GM18499 (cell line): ENCODE data around the gene PDHX.
"Not testable (repeated sequence)": the region's sequence is repeated elsewhere in the genome, so short reads cannot be mapped to it uniquely, and the experiment has no call there.

Experiments used
- ATAC-seq: cut with Tn5 transposase; IDR thresholded peaks from one replicate; pipeline ENCODE4 v1.9.1; 2021; ENCODE audit warnings: moderate number of reproducible peaks; ENCODE audit not compliant: insufficient read depth, unreplicated experiment

Gene PDHX

DNA sequence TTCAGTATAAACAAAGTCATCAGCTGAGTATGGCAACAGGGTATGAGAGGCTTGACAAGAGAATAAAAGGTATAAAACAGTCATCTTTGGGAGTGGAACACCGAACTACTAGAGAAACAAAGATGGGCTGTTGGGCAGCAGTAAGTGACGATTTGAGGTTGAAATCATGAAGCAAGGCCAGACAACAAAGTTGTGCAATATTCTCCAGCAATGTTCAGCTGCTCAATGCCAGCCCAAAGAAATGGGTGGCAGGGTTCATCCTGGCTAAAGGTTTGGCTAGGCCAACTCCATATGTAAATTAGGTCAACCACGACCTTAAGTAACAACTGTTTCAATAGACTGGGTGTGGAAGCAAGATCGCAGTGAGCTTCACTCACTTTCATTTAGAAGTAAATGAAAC, 6.5 kb upstream of the PDHX start:
- no peak for ATAC-seq

DNA sequence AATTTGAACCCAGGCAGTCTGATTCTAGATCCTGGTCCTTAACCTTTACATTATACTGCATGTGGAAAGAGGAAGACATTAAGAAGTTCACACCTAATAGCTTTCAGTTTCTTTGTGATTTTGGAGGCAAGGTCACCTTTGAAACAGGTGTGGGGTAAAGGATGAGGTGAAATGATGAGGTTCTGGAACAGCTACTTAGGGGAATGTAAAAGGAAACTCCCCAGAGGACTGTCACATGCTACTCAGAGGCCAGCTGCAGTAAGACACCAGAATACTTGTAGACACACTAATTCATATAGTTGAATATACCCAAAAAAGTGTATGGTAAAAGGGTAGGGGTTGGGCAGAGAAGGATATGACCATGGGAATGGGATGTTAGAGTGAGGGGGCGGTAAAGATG, 5.6 kb upstream of the PDHX start:
- ATAC-seq, result no peak

DNA sequence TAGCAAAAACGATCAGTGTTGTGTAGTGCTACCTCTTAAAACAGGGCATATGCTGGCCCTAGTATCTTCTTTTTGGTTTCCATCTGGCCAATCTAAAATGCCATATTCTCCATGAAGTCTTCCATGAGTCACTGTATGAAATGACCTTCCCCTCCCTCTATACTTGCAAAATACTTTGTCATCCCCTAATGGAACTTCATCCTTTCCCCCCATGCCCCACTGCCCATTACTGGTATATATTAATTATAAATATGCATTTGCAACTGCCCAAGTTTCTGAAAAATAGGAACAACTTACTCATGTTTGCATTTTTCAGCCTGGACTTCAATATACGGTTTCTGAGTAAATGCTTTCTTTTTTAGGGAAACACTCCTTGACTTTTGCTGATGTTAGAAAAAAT, 4.7 kb upstream of the PDHX start:
- ATAC-seq, result no peak

DNA sequence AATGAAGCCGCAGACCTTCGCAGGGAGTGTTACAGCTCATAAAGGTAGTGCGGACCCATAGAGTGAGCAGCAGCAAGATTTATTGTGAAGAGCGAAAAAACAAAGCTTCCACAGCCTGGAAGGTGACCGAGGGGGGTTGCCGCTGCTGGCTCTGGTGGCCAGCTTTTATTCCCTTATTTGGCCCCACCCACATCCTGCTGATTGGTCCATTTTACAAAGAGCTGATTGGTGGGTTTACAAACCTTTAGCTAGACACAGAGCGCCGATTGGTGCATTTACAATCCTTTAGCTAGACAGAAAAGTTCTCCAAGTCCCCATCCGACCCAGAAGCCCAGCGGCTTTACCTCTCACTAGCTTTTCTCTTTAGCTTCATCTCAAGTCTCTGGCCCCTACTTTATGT, 2.9 kb upstream of the PDHX start:
- not testable (repeated sequence) for ATAC-seq

DNA sequence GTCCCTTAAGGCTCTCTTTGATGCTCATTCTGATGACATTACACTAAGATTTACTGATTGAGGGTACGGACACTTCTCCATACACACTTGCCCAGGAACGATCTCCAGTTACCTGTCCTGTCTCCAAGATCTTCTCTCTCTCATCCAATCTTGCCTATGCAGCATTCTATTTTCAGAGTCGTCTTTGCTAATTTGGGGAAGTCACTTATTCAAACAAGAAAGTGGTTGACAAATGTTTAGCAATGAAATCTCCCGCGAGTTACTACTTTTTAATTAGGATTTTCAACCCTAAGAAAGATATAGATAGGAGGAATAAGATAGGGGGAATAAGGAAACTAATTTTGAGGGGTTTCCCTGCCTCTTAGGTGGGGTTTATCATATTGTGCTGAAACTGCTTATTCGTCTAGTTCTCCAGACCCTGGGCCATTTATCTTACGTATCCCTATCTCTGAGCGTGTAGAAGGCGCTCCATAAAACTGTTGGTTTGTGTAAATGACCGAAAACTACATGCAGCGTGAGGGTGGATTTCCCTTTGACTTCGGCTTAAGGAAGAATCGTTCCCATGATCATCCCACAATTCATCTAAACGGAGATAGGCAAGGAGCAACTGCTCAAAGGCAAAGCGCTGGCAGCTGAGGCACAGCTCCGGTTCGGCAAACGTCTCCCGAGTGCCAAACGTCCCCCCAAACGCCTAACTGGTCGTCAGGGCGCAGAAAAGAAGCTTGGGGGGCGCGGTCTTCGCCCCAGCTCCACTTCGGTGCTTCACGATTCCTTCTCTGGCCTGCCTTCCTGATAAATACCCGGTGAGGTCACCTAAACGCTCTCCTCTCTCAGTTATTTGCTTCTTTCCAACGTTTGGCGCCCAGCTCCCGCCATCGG, 1.0 kb upstream of the PDHX start:
- ATAC-seq, result peak; percentile 9

DNA sequence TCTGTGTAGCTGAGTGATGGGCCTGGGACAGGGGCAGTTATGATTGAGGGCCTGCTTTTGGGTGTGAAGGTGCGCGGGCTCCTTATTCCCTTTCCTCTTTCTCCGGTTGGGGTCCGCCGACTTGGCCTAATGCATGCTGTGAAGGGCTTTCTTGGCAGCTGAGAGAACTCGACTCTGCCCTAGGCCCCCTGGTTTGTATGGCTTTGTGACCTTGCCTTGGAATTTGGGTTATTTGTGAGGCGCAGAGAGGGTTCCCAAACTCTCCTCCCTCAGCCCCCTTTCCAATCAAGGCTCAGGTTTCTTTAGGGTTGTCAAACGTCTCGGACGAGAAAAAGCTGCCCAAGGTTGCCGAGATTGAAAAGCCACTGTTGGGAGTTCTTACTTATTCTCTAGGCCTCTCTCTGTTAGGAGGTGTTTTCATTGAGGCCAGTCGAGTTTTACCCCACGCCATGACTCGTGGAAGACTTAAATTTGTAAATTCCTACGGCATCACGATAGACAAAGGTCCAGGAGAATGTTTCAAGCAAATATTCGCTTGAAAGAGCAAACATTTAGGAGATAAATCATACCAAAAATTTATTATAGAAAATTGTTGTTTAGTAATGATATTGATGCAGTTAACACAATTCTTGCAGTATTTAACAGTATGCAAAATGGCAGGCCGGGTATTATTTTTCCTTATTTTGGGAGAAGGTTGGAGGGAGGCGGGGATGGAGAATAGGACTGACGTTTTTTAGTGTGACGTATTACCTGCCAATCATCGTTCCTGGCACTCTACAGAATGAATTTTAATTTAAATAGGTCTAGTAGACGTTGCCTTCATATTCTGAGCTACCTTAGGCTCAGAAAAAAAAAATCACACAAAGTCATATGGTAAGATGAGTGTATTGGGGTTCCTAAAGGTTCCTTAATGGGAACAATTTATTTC, 689 bp downstream of the PDHX start:
- no peak for ATAC-seq

DNA sequence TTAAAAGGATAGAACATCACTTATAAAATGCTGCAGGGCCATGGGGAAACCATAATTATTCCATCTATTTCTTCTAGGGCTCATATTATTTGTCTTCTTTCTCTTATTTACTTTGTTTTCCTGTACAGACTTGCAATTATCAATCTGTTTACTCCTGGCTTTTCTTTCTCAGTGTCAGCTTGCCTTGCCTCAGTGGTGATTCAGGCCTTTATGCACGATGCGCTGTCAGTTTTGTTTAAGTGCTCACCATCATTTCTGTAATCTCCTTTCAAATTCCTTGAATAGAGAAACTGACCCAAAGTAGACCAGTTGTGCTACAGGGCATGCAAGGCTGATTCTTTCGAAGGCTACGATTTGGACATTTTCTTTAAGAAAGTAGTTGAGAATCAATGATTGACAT, 4.7 kb downstream of the PDHX start:
- no peak for ATAC-seq

- no peak for ATAC-seq
Observed at GRCh38 chr11:34924714-34925113, 8.3 kb downstream of the PDHX start.

DNA sequence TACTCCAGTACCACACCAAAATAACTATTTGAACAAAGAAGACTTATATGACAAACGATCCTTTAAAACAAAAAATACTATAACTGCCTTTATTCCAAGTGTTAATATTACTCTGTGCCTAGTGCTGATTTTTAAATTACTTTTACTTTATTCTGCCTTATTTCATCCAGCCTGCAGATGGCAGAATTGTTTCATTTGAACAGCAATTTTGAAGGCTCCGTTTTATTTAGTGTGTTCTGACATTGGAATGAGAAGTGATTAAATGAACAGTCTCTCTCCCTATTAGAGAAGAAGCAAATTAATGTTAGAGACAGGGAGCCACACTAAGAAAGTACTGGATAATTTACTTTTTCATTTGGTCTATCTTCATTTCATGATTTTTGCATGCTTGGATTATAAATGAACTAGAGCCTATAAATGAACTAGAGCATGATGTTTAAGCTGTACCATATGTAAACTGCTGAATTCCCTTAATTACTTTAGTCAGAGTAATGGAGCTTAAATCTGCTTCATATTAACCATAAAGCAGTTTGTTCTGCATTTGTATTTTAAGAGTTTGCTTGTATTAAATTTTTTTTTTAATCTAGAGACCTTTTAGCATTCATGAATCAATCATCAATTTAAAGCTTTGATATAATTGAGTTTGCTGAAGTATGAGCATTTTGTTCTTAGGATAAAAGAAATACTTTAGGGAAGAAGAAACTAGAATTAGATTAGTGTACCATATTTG, 9.8 kb downstream of the PDHX start:
- no peak for ATAC-seq

GRCh38 chr11:34926831-34927132, 10.4 kb downstream of the PDHX start:
- no peak for ATAC-seq

DNA sequence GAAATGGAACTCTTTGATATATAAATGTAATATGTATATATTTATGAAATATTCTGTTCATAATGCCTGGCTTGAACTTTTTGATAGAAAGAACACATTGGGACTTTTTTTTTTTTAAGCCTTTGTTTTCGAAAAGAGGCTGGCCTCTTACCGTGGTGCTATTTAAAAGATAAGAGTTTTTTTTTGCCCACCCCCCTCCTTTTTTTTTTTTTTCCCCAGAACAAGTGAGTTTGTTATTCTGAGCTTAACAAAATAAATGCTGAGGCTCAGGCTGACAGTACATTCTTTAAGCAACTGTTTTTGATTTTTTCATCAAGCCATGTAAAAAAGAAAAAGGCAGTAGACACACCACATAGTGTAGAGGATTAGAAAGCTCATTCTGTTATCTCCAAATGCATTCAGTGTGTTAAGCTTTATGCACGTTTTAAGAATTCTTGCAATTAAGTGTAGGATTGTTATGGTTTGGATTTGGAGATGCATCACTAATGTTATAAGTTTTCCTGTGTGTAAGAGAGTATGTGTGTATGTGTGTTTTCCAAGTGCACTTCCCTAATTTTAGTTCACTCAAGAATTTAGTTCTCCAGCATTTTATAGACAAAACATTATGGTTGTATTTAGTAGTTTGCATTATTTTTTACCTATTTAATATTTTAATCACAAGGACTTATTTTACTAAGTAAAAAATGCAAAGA, 12.0 kb downstream of the PDHX start:
- no peak for ATAC-seq

- no peak for ATAC-seq
Observed at GRCh38 chr11:34928960-34929680, 12.7 kb downstream of the PDHX start.

DNA sequence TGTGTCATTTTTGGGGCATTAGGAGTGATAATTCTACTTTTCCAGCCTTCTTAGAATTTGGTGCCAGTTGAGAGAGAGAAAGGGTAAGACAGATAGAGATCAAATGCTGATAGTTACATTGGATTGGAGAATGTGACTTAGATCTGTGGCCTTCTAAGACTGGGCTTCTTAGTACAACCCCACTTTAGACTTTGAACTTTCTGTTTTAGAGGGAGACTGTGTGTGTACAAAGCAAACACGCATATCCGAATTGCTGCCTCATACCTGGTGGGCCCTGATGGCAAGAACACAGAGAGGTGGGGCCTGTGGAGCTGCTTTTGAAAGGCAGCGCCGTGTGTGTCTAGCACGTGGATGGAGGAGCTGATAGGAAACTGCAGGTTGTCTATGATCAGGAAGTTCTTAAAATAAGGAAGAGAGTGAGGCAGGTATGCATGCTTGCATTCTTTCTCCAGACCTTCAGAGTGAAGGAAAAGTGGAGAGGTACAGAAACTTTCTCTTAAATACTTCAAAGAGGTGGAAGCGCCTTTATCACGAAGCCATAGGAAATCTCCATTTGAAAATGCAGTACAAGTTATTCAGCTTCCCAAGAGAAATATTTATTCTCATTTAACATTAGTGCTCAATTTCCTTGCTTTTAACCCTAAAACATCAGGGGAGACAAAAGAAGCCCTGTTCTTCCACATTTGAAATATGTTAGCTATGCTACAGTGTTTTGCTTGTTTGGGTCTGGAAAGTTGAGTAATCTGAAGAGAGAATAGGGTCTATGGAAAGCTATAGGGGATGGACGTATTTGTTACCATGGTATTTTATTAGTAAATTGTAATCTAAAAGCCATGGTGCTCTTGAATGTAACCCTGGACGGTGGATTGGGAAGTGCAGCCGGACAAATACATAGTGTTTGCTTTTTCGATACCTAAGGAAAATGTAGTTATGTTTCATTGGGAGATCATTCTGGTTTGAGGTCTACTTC, 13.7 kb downstream of the PDHX start:
- ATAC-seq, result no peak

GRCh38 chr11:34936945-34937629, 20.7 kb downstream of the PDHX start:
- ATAC-seq, result no peak

GRCh38 chr11:34938611-34939010, 22.2 kb downstream of the PDHX start:
- ATAC-seq, result no peak

- ATAC-seq, result no peak
Observed at GRCh38 chr11:34940026-34940677, 23.7 kb downstream of the PDHX start.

- no peak for ATAC-seq
Observed at GRCh38 chr11:34941688-34942087, 25.3 kb downstream of the PDHX start.
